ACHN (cell line): Measurements from ENCODE around the gene ACKR1.

Experiments used
- DNase-seq: peaks from one replicate; pipeline ENCODE4 v3.0.0-alpha.2; 2015
- in situ Hi-C: cut with HindIII; loops from 2 replicates; pipeline ENCODE4 v1.10.0; 2017; ENCODE audit warnings: low sequenced_read_pairs, low pct_ligation_motif_present, low pct_unique_long_range_greater_than_20kb

ACKR1 gene

DNA sequence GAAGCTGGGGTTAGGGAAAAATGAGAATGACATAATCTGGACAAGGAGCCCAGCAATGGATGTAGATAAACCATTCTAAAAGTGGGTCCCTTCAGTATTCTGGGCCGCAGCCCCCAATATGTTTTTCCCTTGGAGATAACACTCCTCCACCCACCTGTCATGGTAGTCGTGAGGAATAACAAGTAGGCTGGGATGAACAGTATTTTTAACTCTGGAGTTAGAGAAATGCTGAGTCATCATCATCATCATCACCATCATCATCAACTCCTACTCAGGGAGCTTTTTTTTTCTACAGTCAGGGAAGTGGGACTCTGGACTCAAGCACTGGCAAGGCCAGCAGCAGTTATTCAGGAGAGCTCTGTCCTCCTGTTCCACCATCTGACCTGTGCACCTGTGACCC, 20.5 kb upstream of the ACKR1 start:
- DNase-seq = no peak
- in situ Hi-C loops = no loop called here

DNA sequence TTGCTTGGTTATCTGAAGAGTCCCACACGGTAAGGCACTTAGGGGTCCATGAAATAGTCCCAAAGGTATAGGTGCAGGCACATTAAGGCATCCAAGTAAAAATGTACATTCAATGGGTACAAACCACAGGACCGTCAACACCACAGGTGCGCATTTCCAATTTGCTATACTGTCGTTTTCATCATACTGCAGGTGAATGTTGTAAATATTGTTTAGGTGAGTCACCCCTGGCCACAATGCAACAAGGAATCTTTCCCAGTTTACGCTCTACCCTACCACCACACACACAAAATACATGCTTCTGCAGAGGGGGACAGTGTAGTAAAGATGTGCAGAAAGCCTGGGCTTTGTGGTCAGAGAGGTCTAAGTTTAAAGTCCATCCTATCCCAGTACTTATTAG, 19.6 kb upstream of the ACKR1 start:
- in situ Hi-C loops = no loop called here
- no peak for DNase-seq

DNA sequence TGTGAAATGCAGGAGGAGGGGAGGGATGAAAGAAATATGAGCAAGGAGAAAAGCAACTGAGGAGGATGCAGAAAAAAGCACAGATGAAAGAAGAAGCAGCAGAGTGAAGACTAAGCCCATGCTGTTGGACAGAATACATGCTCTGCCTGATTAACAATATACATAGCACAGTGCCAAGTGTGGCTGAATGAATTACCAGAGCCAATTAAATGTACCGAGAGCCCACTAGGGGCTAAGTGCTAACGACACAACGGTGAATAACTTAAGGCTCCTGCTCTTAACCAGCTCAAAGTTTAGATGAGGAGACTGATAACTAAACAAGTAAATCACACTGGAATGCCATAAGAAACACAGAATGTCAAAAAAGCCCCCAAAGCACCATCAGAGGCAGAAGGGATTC, 17.6 kb upstream of the ACKR1 start:
- DNase-seq = no peak
- in situ Hi-C loops = no loop called here

DNA sequence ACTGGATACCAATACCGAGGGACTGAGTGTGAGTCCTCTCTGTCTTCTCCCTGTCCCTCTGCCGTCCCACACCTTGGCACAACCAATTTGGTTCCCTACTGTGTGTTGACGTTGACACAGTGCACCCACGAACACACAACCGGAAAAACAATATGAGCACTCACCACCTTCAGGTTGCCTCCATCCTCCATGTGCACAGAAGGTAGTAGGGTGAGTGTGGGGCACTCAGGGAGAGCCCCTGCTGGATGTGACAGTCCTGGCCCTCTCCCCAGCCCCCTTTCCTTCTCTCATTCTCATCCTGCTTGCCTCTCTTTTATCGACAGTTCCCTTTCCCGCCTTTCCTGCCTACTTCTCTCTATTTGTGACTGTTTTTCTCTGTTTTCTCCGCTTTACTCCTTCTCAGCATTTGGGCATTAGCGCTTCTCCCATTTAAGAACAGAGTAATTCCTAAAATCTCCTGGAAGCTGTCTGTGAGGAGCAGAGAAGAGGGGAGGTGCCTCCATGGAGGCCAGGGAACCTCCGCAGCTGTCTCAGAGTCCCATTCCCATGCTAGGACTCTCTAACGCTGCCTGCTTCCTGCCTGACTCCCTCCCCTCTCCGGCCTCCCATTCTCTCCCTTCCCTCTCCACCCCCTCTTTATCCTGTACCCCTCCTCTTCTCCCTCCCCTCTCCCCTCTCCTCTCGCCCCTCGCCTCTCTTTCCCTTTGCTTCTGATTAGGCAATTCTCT, 16.9 kb upstream of the ACKR1 start:
- no peak for DNase-seq
- in situ Hi-C loops = no loop called here

DNA sequence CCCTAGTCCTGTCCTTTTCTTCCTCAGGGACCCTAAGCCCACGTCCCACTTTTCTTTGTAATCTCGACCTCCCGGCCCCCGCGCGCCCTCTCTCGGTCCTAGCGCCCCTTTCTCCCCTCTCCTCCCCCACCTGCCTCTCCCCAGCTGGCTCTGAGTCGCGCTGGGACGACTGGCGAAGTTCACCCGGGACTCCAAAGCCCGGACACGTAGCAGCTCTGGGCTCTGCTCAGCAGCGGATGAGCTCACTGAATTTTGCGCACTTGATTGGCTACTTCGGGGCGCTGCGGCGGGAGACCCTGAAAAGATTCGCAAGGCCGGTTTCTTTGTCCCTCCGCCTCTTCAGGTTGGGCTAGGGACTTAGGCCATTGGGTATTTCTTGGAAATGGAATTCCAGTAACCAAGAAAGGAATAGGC, 16.3 kb upstream of the ACKR1 start:
- DNase-seq = no peak
- in situ Hi-C loops = no loop called here

DNA sequence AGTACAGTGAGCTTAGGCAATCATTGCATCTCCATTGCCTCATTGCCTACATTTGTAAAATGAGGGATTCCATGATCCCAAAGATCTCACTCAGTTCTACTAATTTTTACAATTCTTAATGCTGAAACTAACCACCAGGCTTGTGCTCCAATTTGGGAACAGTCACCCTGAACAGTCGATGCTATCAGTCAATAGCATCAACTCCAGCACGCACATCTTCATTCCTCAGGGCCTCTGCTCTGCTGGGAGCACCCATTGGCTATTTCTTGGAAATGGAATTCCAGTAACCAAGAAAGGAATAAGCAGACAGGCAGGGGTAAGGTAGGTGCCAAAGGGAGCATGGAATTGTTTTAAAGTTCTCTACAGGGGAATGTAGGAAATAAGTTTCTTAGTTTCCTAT, 14.2 kb upstream of the ACKR1 start:
- in situ Hi-C loops = no loop called here

DNA sequence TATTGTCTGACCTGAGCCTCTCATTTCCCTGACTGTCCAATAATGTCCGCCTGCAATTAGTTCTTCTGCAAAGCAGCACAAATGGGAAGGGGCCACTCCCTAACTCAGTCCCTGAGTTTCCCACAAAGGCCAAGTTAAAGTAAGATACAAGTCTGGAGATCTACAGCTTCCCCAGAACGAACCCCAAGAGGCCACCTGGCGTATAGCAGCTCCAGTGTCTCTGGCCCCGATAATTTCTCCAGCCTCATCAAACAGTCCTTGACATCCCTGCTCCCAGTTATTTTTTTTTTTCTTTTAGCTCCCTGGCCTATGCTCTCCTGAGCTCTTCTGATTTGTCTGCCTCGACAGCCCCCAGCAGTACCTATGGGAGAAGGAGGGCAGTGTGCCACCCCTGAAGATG, 8.1 kb upstream of the ACKR1 start:
- no peak for DNase-seq
- in situ Hi-C loops = no loop called here

More for the DNA sequence above, 14.2 kb upstream of the ACKR1 start:
- DNase-seq = no peak

DNA sequence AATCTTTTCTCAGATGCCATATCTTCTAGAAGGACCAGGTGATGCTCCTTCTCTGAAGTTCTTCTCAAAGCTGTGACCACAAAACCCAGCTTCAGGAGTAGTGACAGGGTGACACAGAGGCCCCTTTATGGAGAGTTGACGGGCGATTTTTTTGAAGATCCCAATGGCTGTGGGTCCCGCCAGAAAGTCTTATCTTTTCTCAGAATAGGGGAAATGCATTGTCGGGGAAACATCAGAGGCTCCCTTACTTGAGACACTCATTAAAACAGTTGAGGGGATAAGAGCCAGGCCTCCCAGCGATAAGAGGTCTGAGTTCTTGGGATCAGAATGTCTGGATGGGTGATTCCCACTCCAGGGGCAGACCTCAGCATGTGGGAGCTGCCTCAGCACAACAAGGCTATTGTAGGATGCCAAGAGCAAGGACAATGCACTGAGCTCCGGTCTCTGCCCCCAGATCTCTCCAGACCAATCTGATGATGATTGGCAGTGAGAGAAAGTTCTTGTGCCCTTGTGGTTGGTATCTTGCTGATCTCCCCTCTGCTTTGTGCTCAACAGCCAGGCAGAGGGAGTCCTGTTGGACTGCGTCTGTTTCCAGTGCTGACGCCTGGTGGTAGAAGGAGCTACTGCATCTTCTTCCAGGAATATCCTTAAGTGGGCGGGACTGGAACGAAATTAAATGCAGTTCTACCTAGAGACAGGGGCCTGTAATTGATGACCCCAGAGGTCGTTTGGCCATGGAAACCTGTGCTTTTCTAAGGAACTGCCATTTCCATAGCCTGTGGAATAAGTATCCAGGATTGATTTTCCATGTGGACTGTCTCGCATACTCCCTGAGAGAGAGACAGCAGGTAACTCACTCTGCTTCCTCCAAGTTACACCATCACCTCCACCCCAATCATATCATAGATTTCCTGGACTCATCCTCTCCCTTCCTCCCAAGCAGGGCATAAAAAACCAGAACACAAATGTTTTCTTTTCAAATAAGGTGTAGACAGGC, 6.8 kb upstream of the ACKR1 start:
- in situ Hi-C loops = no loop called here
- DNase-seq = peak; percentile 80

DNA sequence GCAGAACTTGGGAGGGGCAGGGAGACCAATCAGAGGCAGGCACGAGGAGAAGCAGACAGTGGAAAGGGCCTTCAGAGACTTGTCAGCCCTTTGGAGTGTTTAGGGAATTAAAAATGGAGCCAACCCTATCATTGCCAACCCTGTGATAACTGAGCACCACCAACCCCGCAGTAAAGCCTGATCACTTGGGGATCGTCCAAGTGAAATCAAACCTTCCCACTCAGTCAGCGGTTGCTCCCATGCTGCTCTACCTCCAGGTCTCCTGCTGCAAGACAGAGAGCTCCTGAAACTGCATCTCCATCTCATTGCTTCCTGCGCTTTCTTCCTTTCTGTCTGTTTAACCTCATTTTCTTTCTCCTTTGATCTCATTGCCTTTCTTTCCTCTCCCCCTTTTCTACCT, 4.8 kb upstream of the ACKR1 start:
- in situ Hi-C loops = no loop called here
- no peak for DNase-seq

DNA sequence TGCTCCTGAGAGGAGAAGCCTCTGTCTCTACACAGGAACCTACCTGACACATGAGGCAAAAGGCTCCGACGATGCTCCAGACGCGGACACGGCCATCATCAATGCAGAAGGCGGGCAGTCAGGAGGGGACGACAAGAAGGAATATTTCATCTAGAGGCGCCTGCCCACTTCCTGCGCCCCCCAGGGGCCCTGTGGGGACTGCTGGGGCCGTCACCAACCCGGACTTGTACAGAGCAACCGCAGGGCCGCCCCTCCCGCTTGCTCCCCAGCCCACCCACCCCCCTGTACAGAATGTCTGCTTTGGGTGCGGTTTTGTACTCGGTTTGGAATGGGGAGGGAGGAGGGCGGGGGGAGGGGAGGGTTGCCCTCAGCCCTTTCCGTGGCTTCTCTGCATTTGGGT, 3.9 kb upstream of the ACKR1 start:
- no peak for DNase-seq
- in situ Hi-C loops = no loop called here

DNA sequence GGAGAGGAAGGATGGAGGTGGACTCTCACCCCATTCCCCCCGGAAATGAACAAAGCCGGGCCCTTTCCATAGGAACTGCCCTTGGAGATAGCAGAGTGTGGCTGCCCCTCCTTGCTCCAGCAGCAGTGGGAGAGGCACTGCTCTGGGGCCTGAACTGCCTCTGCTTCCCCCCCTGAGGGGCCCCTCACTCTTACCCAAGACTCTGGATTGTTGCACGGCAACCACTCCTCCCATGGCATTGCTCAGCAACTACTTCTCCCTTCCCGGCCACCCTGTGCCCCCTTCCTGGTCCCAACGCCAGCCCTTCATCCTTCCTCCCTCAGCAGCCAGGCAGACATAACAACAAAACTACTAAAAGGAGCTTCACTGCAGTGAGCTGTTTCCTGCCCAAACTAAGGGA, 3.0 kb upstream of the ACKR1 start:
- in situ Hi-C loops = no loop called here
- DNase-seq = no peak

DNA sequence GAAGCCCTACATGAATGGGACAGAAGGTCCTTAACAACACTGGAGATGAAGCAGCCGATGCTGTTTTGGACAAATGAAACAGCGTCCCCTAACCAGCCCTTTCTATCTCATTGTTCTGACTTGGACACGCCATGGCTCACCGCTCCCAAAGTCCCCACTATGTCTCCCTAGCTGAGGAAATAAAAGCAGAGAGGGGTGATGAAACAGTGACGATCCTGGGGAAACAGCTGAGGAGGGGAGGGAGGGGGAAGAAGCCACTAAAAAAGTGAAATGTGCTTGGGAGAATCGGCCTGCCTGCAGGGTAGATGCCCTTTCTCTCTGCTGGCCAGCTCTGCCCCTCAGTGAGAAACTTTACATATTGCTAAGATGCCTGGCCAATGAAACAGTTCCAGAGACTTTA, 1.1 kb upstream of the ACKR1 start:
- in situ Hi-C loops = no loop called here
- no peak for DNase-seq

DNA sequence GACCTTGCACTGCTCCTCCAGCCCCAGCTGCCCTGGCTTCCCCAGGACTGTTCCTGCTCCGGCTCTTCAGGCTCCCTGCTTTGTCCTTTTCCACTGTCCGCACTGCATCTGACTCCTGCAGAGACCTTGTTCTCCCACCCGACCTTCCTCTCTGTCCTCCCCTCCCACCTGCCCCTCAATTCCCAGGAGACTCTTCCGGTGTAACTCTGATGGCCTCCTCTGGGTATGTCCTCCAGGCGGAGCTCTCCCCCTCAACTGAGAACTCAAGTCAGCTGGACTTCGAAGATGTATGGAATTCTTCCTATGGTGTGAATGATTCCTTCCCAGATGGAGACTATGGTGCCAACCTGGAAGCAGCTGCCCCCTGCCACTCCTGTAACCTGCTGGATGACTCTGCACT, 550 bp downstream of the ACKR1 start:
- no peak for DNase-seq
- in situ Hi-C loops = no loop called here

DNA sequence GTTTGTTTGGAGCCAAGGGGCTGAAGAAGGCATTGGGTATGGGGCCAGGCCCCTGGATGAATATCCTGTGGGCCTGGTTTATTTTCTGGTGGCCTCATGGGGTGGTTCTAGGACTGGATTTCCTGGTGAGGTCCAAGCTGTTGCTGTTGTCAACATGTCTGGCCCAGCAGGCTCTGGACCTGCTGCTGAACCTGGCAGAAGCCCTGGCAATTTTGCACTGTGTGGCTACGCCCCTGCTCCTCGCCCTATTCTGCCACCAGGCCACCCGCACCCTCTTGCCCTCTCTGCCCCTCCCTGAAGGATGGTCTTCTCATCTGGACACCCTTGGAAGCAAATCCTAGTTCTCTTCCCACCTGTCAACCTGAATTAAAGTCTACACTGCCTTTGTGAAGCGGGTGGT, 1.4 kb downstream of the ACKR1 start:
- DNase-seq = no peak
- in situ Hi-C loops = no loop called here

DNA sequence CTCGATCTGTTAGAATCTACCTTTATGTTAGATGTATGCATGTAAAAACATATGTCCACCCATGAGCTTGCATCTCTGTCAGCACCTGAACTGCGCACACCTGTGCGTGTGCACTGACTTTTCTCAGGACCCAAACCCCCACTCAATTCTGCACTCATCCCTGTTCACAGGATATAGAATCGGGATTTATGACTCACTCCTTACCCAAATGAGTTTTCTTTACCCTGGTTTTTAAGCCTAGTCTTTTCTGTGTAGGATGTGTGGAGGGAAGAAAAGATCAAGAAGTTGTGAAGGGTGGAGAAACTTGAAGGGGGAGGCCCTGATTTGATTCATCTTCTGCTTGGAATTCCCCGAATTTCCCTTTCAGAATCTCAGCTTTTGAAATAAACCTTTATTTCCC, 2.4 kb downstream of the ACKR1 start:
- in situ Hi-C loops = no loop called here
- no peak for DNase-seq

DNA sequence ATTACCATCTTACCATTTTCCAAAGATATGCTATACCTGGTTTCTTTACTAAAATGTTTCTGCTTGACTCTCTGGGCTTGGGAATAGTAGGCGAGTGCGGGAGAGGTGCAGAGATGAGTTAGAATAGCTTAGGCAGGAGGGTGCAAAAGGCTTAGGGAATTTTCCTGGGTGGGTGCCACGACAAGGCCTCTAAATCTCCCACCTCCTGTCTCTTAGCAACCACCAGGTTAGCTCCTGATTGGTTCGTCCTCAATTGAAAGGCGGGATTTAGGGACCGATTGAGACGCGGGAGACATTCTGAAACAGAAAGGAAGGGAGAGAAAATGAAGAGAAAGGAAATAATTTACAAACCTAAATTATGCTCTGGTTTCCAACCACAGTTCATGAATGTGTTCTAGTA, 3.1 kb downstream of the ACKR1 start:
- DNase-seq = no peak
- in situ Hi-C loops = no loop called here

DNA sequence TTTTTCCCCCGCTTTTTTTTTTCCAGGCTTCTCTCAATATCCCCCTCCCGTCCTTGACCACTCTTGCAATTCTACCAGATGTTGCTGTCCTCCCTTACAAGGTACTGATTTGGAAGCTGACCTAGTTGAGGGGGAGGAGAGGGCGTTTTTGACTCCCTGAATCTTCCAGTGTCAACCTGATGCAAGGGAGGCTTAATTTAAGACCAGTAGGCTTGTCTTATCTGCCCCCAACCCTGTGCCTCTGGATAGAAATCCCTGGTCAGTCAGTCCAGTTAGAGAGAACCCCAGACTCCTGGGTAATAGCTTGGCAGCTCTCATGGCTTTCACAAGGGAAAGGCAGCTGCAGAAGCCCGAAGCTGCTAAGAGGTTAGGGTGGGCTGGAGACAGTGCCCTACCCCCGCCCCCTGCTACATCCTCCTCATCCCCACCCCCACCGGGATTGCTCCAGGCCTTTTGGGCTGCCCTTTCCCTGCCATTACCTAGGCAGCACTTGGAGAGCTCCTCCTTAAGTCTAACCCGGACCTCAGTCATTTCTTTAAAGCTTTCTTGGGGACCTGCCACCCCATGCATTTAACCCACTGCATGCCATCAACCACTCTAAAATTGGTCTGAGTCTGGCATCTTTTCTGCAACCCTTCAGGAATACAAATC, 3.6 kb downstream of the ACKR1 start:
- no peak for DNase-seq
- in situ Hi-C loops = no loop called here

DNA sequence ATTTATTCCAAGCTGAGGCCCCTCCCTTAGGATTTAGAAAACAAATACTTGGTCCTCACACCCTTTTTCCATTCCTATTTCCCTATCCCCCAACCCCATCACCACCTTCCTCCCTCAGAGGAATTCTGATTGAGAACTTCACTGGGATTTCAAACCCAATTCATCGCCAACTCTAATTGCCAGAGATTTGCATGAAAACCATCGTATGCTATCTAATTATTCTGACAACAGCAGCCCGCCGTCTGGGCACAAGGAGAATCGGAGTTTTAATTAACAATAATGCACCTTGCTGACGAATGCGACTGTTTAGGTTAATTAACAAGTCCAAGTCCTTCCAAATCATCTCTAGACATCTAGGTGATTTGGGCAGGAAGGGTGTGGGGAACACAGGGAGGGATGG, 4.4 kb downstream of the ACKR1 start:
- in situ Hi-C loops = no loop called here
- DNase-seq = no peak

DNA sequence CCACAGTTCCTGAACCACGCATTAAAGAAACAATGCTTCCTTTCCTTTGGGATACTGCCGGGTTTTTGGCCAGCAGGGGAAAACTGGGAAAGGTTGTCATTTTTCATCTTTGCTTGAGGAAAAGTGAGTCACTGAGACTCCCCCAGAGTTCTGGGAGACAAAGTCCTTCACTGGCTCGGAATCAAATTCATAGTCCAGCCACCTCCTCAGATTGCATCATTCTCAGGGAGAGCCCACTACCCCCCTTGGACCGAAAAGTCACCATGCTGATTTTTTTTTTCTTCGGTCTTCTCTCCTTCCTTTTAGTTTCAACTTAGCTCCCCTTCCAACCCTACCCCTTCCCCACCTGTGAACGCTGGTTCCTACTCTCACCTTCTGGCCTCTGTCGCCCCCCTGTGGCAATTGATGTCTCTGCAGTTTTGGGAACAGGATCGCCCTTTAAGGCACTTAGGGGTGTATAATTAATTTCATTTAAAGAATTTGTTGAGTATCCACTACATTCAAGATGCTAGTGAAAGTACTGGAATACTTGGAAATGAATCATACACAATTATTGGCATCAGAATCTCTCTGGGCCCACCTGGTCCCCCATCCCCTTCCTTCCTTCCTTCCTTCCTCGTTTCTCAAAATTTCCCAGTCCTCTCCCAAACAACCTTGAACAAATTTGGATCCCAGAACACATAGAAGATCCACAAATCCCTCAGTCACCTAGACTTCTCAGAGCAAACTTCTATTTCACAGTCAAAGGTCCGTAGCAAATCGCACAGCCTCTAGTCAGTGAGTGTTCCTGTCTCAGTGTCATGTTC, 6.9 kb downstream of the ACKR1 start:
- in situ Hi-C loops = no loop called here
- DNase-seq = peak; percentile 58
